Nephron progenitor cell (in vitro differentiated cells): Measurements from ENCODE around the gene FAM20A.
"Not testable (repeated sequence)": the region's sequence is repeated elsewhere in the genome, so short reads cannot be mapped to it uniquely, and the experiment has no call there.

ENCODE experiments used
- DNase-seq: peaks from one replicate; pipeline ENCODE4 v3.0.0; 2021
- H3K27ac Mint-ChIP-seq: 2 replicates; pipeline ENCODE4 v1.8.0; 2021; ENCODE audit warnings: mild to moderate bottlenecking, moderate library complexity, mixed read lengths
- H3K27me3 Mint-ChIP-seq: 2 replicates; pipeline ENCODE4 v1.8.0; 2021; ENCODE audit warnings: mild to moderate bottlenecking, low read depth, mixed read lengths; ENCODE audit not compliant: poor library complexity
- H3K36me3 Mint-ChIP-seq: 2 replicates; pipeline ENCODE4 v1.8.0; 2021; ENCODE audit warnings: low read depth, mixed read lengths
- H3K4me1 Mint-ChIP-seq: 2 replicates; pipeline ENCODE4 v1.8.0; 2021; ENCODE audit warnings: mixed read lengths
- H3K4me3 Mint-ChIP-seq: 2 replicates; pipeline ENCODE4 v1.8.0; 2021; ENCODE audit warnings: mild to moderate bottlenecking, moderate library complexity, mixed read lengths
- H3K9me3 Mint-ChIP-seq: 2 replicates; pipeline ENCODE4 v1.8.0; 2021; ENCODE audit warnings: mild to moderate bottlenecking, moderate library complexity, mixed read lengths
- TF ChIP-seq, protein P1 (sequence below): fragments of 200-600 bp; sonication (generic); IDR thresholded peaks from 2 replicates; pipeline ENCODE4 v1.5.0; 2021; ENCODE audit warnings: antibody characterized with exemption

Gene FAM20A

DNA sequence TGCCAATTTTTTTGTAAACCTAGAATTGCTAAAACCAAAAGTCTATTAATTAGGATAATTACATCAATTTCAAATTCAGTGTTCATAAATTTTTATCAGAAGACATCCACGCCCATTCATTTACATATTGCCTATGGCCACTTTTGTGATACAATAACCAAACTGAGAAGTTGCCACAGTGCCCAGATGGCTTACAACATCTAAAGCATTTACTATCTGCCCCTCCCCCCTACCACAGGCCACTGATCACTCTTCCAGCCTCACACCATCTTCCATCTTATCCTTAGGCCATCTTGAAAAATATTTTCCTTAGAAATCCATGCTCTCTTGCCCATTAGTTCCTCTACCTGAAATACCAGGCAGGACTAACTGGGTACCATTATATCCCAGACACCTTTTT, 95.2 kb downstream of the FAM20A start:
- no peak overlapping the region for H3K27ac Mint-ChIP-seq
- peaks cover 8% of the 10 kb centered on the region for H3K9me3 Mint-ChIP-seq
- no peak overlapping the region for H3K4me3 Mint-ChIP-seq
- H3K27me3 Mint-ChIP-seq: peaks cover 19% of the 10 kb centered on the region
- DNase-seq: no peak
- H3K4me1 Mint-ChIP-seq: peaks cover 37% of the 10 kb centered on the region
- TF ChIP-seq, protein P1, sequence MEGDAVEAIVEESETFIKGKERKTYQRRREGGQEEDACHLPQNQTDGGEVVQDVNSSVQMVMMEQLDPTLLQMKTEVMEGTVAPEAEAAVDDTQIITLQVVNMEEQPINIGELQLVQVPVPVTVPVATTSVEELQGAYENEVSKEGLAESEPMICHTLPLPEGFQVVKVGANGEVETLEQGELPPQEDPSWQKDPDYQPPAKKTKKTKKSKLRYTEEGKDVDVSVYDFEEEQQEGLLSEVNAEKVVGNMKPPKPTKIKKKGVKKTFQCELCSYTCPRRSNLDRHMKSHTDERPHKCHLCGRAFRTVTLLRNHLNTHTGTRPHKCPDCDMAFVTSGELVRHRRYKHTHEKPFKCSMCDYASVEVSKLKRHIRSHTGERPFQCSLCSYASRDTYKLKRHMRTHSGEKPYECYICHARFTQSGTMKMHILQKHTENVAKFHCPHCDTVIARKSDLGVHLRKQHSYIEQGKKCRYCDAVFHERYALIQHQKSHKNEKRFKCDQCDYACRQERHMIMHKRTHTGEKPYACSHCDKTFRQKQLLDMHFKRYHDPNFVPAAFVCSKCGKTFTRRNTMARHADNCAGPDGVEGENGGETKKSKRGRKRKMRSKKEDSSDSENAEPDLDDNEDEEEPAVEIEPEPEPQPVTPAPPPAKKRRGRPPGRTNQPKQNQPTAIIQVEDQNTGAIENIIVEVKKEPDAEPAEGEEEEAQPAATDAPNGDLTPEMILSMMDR: no peak
- H3K36me3 Mint-ChIP-seq: no peaks in the 10 kb centered on the region

DNA sequence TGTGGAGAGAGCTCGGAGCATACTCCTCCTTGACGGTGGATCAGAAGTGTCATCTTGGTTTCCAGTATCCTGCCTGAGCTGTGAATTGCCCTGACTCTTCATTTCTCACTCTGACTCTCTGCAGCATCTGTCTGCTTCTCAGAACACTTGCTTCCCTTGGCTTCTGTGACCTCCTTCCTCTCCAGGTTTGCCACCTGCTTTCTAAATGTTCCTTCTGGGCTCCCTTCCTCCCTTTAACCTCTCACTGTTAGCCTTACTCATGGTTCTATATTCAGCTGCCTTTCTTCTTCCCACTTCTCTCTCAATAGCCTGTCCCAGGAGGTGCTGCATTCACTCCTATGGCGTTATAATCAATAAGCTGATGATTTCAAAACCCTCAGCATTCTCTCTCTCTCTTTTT, 100.1 kb downstream of the FAM20A start:
- H3K36me3 Mint-ChIP-seq: no peaks in the 10 kb centered on the region
- H3K27me3 Mint-ChIP-seq: peaks cover 22% of the 10 kb centered on the region
- TF ChIP-seq, protein P1: no peak
- H3K27ac Mint-ChIP-seq: no peak overlapping the region
- no peak overlapping the region for H3K4me3 Mint-ChIP-seq
- H3K4me1 Mint-ChIP-seq: peaks cover 4% of the 10 kb centered on the region
- DNase-seq: no peak
- peaks cover 12% of the 10 kb centered on the region for H3K9me3 Mint-ChIP-seq

DNA sequence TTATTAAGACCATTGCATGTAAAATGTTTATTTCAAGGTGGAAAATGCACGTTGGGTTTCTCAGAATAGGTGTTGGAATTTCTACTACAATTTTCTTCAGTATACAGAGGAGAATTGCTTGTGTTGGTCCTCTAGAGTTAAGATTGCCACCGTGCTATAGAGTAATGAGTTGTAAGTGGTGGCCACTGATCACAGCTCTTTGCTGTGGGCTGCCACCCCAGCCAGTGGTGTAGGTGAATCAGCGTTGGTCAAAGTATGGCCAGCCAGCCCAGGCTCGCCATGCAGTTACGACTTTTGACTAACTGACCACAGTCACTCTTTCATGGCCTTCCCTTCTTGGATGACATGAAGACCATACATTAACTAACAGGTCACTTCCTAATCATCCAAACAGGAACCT, 101.6 kb downstream of the FAM20A start:
- H3K27me3 Mint-ChIP-seq: peaks cover 13% of the 10 kb centered on the region
- DNase-seq: no peak
- no peaks in the 10 kb centered on the region for H3K4me1 Mint-ChIP-seq

DNA sequence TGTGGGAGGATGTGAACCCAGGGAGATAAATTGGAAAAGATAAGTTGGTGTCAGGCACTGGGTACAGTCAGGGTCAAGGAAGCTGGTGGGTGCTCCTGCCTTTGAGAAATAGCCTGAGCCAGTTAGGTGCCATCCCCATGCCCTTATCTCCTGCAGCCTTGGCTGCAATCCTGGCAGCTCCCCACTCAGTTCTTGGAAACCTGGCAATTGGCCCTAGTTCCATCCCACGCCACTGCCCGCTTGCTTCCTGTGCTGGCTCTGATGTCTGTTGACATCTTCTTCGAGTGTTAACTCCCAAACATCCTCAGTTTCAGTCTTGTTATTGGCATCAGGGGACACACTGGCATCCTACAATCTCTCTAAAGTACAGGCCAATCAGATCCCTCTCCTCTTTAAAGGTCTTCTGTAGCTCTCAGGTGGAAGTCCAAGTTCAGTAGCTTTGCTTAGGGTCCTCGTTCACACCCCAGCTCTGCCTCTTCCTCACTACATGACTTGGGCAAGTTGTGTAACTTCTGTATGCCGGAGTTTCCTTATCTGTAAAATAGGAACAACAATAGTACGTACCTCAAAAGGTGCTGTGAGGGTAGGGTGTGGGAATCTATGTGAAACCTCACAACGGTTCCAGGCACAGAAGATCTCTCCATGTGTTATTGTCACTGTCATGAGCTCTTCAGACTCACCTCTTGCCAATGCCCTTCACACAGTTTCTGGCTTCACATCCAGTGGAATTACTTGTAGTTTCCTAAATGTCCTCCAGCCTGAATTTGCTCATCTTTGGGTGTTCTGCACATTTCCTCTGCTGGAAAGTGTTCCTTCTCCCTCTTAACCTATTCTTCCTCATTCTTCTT, 102.5 kb downstream of the FAM20A start:
- DNase-seq: no peak
- Mint-ChIP-seq H3K36me3 (no peaks in the 10 kb centered on the region), H3K4me3 (no peak overlapping the region), H3K9me3 (peaks cover 11% of the 10 kb centered on the region), H3K27me3 (peaks cover 10% of the 10 kb centered on the region), H3K27ac (no peak overlapping the region), H3K4me1 (no peaks in the 10 kb centered on the region)
- TF ChIP-seq, protein P1: no peak

More for the DNA sequence above, 101.6 kb downstream of the FAM20A start:
- H3K4me3 Mint-ChIP-seq: no peak overlapping the region
- TF ChIP-seq, protein P1: no peak
- H3K27ac Mint-ChIP-seq: no peak overlapping the region
- H3K36me3 Mint-ChIP-seq: no peaks in the 10 kb centered on the region
- peaks cover 14% of the 10 kb centered on the region for H3K9me3 Mint-ChIP-seq

- H3K4me3 Mint-ChIP-seq: no peak overlapping the region
- no peak for DNase-seq
- TF ChIP-seq, protein P1: no peak
Observed at GRCh38 chr17:68497885-68498319, 103.3 kb downstream of the FAM20A start.

GRCh38 chr17:68495081-68495480, 106.1 kb downstream of the FAM20A start:
- H3K27me3 Mint-ChIP-seq: peaks cover 15% of the 10 kb centered on the region
- H3K4me3 Mint-ChIP-seq: no peak overlapping the region
- H3K9me3 Mint-ChIP-seq: peaks cover 6% of the 10 kb centered on the region
- TF ChIP-seq, protein P1: no peak
- no peak overlapping the region for H3K27ac Mint-ChIP-seq
- DNase-seq: no peak
- peaks cover 20% of the 10 kb centered on the region for H3K4me1 Mint-ChIP-seq
- H3K36me3 Mint-ChIP-seq: no peaks in the 10 kb centered on the region

More at GRCh38 chr17:68497885-68498319, 103.3 kb downstream of the FAM20A start:
- no peaks in the 10 kb centered on the region for H3K36me3 Mint-ChIP-seq
- H3K4me1 Mint-ChIP-seq: no peaks in the 10 kb centered on the region
- peaks cover 7% of the 10 kb centered on the region for H3K27me3 Mint-ChIP-seq
- peaks cover 6% of the 10 kb centered on the region for H3K9me3 Mint-ChIP-seq
- H3K27ac Mint-ChIP-seq: no peak overlapping the region

GRCh38 chr17:68492394-68493054, 108.6 kb downstream of the FAM20A start:
- peaks cover 13% of the 10 kb centered on the region for H3K27me3 Mint-ChIP-seq
- DNase-seq, H3K36me3 Mint-ChIP-seq, H3K27ac Mint-ChIP-seq, H3K9me3 Mint-ChIP-seq, H3K4me3 Mint-ChIP-seq: not testable (repeated sequence)
- peaks cover 21% of the 10 kb centered on the region for H3K4me1 Mint-ChIP-seq
